Testis (tissue), 3 donors: ENCODE data around the gene RHBDD1. TPM values are rescaled to one million over a fixed set of nuclear protein-coding genes. Genes with fewer than 3 reads are reported as not detected.

Experiments
- DNase-seq: peaks from one replicate; pipeline ENCODE4 v3.0.0-alpha.2; 2019
- H3K27ac ChIP-seq, 2 donors: fragments of 200-600 bp; sonication (generic); one replicate each; pipeline ENCODE4 v1.5.1; 2019
- H3K27me3 ChIP-seq: fragments of 200-600 bp; sonication (generic); one replicate; pipeline ENCODE4 v1.5.1; 2019
- H3K36me3 ChIP-seq: fragments of 200-600 bp; sonication (generic); one replicate; pipeline ENCODE4 v1.5.1; 2017; ENCODE audit warnings: low read depth; ENCODE audit errors: missing control alignments
- H3K4me1 ChIP-seq: fragments of 200-600 bp; sonication (generic); one replicate; pipeline ENCODE4 v1.5.1; 2019
- H3K4me3 ChIP-seq, 2 donors: fragments of 200-600 bp; sonication (generic); one replicate each; pipeline ENCODE4 v1.5.1; 2017 to 2019
- H3K9me3 ChIP-seq: fragments of 200-600 bp; sonication (generic); one replicate; pipeline ENCODE4 v1.5.1; 2017
- CTCF ChIP-seq, 3 experiments: fragments of 450-650 bp in 2 of 3; fragments of 200-600 bp in 1 of 3; sonication (generic) in 1 of 3; IDR thresholded peaks; one replicate each; pipeline ENCODE4 v1.5.1; 2016 to 2019; ENCODE audit warnings: antibody characterized with exemption in 3 of 3, mild to moderate bottlenecking in 2 of 3, moderate library complexity in 1 of 3
- POLR2A ChIP-seq: fragments of 450-650 bp; IDR thresholded peaks from one replicate; pipeline ENCODE4 v1.6.1; 2017; ENCODE audit warnings: antibody characterized with exemption, mild to moderate bottlenecking, moderate library complexity
- WGBS, 2 donors: methylation state at CpG; one replicate each; pipeline ENCODE4 v1.1.5; 2018; 5-methylcytosine and 5-hydroxymethylcytosine counted together
- intact Hi-C: fragments of 100-400 bp; cut with DNase I; formaldehyde crosslinking; loops from one replicate; pipeline ENCODE4 v1.15.1; 2023; ENCODE audit warnings: low total_unique reads
- polyA plus RNA-seq: library from polyadenylated mRNA; stranded (reverse); fragments of 350-450 nt; fragmentation: Illumina TruSeq; extraction: RNeasy Lipid Tissue Mini Kit (QIAGEN cat#74804); gene quantifications from one replicate; pipeline ENCODE4 v1.2.3, GENCODE V29; 2014; ENCODE audit warnings: low read depth, low replicate concordance; ENCODE audit not compliant: insufficient read depth
- total RNA-seq, 2 donors: library from RNA; depleted of rRNA; stranded (reverse); fragments of >200 nt; gene quantifications; one replicate each; pipeline ENCODE4 v1.2.3, GENCODE V29; 2016

The RHBDD1 gene
- total and polyA plus RNA-seq, 3 donors from 2014 or later, result 38.0 to 49.8 (median 43.4) TPM

- intact Hi-C loops, result loop anchor here (10.0 kb wide), 1 partner anchor 69 kb away; no protein-coding TSS in a partner anchor
- H3K27me3 ChIP-seq, result no peaks in the 10 kb centered on the region
- peak overlapping the region in 1 of 2 donors; percentile 50 for H3K27ac ChIP-seq
- no peaks in the 10 kb centered on the region for H3K36me3 ChIP-seq
- H3K4me1 ChIP-seq, result no peaks in the 10 kb centered on the region
- WGBS, 2 donors, result 37 to 47% methylated on average over 2 of the region's 2 CpGs
- no peak overlapping the region for H3K4me3 ChIP-seq
- no peaks in the 10 kb centered on the region for H3K9me3 ChIP-seq
- TF ChIP-seq CTCF (IDR thresholded peaks at IDR 0.05) (no peak), POLR2A (no peak)
- DNase-seq, result no peak
Observed at GRCh38 chr2:226793646-226794045, 42.2 kb upstream of the RHBDD1 start.

- H3K27ac ChIP-seq, result peak overlapping the region; percentile 50 to 69
- intact Hi-C loops, result loop anchor here (10.0 kb wide), 1 partner anchor 69 kb away; no protein-coding TSS in a partner anchor
- no peaks in the 10 kb centered on the region for H3K9me3 ChIP-seq
- no peaks in the 10 kb centered on the region for H3K36me3 ChIP-seq
- TF ChIP-seq CTCF (IDR thresholded peaks at IDR 0.05) (no peak), POLR2A (no peak)
- no peak overlapping the region for H3K4me3 ChIP-seq
- H3K4me1 ChIP-seq, result no peaks in the 10 kb centered on the region
- 41 to 45% methylated on average over 4 of the region's 4 CpGs for WGBS, 2 donors
- DNase-seq, result no peak
- no peaks in the 10 kb centered on the region for H3K27me3 ChIP-seq
Observed at GRCh38 chr2:226794196-226794661, 41.6 kb upstream of the RHBDD1 start.

- H3K4me3 ChIP-seq, result no peak overlapping the region
- peak overlapping the region; percentile 50 to 69 for H3K27ac ChIP-seq
- no peaks in the 10 kb centered on the region for H3K4me1 ChIP-seq
- 24 to 53% methylated on average over 6 to 7 of the region's 9 CpGs for WGBS, 2 donors
- no peaks in the 10 kb centered on the region for H3K9me3 ChIP-seq
- TF ChIP-seq CTCF (IDR thresholded peaks at IDR 0.05) (no peak), POLR2A (no peak)
- peak; percentile 25 for DNase-seq
- no peaks in the 10 kb centered on the region for H3K36me3 ChIP-seq
- intact Hi-C loops, result loop anchor here (10.0 kb wide), 1 partner anchor 70 kb away; no protein-coding TSS in a partner anchor
- H3K27me3 ChIP-seq, result no peaks in the 10 kb centered on the region
Observed at GRCh38 chr2:226794751-226795171, 41.1 kb upstream of the RHBDD1 start.

- intact Hi-C loops, result loop anchor here (10.0 kb wide), 1 partner anchor 71 kb away; no protein-coding TSS in a partner anchor
- Histone ChIP-seq H3K27me3 (no peaks in the 10 kb centered on the region), H3K4me3 (no peak overlapping the region), H3K36me3 (no peaks in the 10 kb centered on the region), H3K4me1 (peaks cover 4% of the 10 kb centered on the region), H3K27ac (peak overlapping the region in 1 of 2 donors; percentile 50), H3K9me3 (no peaks in the 10 kb centered on the region)
- no peak for TF ChIP-seq CTCF (IDR thresholded peaks at IDR 0.05)
- TF ChIP-seq POLR2A, result no peak
- no peak for DNase-seq
- WGBS, 2 donors, result 50 to 80% methylated on average over 3 to 21 of the region's 26 CpGs
Observed at GRCh38 chr2:226795281-226796011, 40.4 kb upstream of the RHBDD1 start.
